ENCODE results near the gene ZCCHC10. TPM values are rescaled to one million over a fixed set of nuclear protein-coding genes. Genes with fewer than 3 reads are reported as not detected.

Gene ZCCHC10
- total RNA-seq, 1 donor, result 9.2 TPM

Small RNA genes lying within 50 kb of the gene (small RNA-seq; reads per million reads assigned to genes)
- gene AC113410.1 (not detected), gene AC113410.3 (not detected), gene ATP6V0E1P1 (not detected), gene RF00019 (not detected)

Other genes with a start within 250 kb of the ZCCHC10 start
- 5.4 TPM for gene SEPTIN8, start 249.3 kb downstream of the ZCCHC10 start, total RNA-seq
- not detected for gene SOWAHA, start 213.2 kb downstream of the ZCCHC10 start, total RNA-seq
- gene SHROOM1, start 195.9 kb downstream of the ZCCHC10 start, total RNA-seq, result 0.54 TPM
- 0.54 TPM for gene GDF9, start 160.1 kb downstream of the ZCCHC10 start, total RNA-seq
- gene UQCRQ, start 159.9 kb downstream of the ZCCHC10 start, total RNA-seq, result 81.6 TPM
- 0.81 TPM for gene LEAP2, start 152.9 kb downstream of the ZCCHC10 start, total RNA-seq
- gene AFF4, start 62.9 kb downstream of the ZCCHC10 start, total RNA-seq, result 28.8 TPM
- gene HSPA4, start 25.5 kb upstream of the ZCCHC10 start, total RNA-seq, result 22.9 TPM